Adrenal gland (tissue), 5 donors: ENCODE data around the gene SLF2.

ENCODE experiments used
- POLR2A ChIP-seq, 2 donors: fragments of 450-650 bp; IDR thresholded peaks; one replicate each; pipeline ENCODE4 v1.6.1; 2017; ENCODE audit warnings: antibody characterized with exemption in 2 of 2, mild to moderate bottlenecking in 2 of 2, moderate library complexity in 1 of 2
- TF ChIP-seq, protein P1 (sequence below), 6 experiments: fragments of 450-650 bp in 4 of 6; fragments of 200-600 bp in 2 of 6; sonication (generic) in 1 of 6; IDR thresholded peaks; 1 replicate in 5 of 6; 2 replicates in 1 of 6; pipeline versions ENCODE4 v1.5.1 to v1.8.0; 2016 to 2021; ENCODE audit warnings: antibody characterized with exemption in 6 of 6, mild to moderate bottlenecking in 2 of 6, moderate library complexity in 1 of 6
- donor health status: DM: no; HTN: no; CAD: no.

DNA sequence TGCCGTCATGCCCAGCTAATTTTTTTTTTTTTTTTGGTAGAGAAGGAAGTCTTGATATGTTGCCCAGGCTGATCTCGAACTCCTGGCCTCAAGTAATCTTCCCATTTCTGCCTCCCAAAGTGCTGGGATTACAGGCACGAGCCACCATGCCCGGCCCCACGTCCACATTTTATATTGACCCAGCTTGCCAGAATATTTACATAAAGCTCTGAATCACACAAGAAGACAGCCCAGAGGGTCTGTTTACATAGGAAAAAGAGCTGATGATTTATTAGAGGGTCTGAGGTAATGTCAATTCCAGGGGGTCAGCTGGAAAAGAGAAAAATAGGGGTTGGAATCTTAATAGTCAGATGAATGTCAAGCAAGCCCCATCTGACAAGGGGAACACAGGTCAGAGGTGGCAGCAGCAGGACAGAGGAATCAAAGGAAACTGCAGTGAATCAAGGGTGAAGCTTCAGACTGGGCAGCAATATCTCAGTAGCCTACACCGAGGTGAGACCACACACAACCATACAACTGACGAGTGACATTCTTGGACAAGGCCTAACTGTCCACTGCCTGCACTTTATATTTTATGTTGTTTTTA lies 15.8 kb upstream of the SLF2 start:
- TF ChIP-seq, protein P1, sequence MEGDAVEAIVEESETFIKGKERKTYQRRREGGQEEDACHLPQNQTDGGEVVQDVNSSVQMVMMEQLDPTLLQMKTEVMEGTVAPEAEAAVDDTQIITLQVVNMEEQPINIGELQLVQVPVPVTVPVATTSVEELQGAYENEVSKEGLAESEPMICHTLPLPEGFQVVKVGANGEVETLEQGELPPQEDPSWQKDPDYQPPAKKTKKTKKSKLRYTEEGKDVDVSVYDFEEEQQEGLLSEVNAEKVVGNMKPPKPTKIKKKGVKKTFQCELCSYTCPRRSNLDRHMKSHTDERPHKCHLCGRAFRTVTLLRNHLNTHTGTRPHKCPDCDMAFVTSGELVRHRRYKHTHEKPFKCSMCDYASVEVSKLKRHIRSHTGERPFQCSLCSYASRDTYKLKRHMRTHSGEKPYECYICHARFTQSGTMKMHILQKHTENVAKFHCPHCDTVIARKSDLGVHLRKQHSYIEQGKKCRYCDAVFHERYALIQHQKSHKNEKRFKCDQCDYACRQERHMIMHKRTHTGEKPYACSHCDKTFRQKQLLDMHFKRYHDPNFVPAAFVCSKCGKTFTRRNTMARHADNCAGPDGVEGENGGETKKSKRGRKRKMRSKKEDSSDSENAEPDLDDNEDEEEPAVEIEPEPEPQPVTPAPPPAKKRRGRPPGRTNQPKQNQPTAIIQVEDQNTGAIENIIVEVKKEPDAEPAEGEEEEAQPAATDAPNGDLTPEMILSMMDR (IDR thresholded peaks at IDR 0.05), result no peak
- no peak for TF ChIP-seq POLR2A (IDR thresholded peaks at IDR 0.05)
